ENCODE measurements around the gene MRPS6. TPM values are rescaled to one million over a fixed set of nuclear protein-coding genes. Genes with fewer than 3 reads are reported as not detected.

MRPS6 gene
- total and polyA plus RNA-seq, 2 of the 4 experiments (the other 2 are of a cell fraction) = 7.5 to 35.1 TPM

DNA sequence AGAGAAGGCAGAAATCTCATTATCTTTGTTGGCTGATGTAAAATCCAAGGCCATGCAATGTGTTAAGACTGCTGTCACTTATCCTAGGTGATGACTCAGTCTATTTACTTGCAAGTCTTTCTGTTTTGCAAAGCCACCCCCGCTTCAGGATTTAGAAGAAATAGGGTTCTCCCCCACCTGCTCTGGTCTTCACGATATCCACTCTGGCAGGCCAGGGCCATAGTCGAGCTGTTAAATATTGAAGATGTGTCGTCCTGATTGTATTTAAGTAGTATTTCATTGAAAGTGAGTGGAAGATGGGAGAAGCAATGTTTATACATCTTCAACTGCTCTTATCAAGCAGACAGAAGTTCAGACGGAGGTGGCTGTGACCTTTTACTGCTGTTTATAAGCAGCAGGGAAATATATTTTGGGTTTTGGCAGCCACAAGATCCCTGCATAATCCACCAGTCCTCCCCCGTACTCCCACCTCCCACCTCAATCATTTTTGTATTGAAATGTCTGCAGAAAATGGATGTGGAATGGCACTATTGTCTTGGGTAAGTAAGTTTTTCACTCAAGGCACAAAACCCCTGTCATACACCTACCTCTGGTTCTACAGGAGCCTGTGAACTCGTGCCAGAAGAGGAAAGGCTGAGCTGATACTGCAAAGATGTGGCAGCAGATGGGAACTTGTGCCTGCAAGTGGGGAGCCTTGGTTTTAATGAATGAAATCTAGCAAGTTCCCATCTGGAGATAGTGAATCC is 117.4 kb downstream of the MRPS6 start:
- no peaks in the 10 kb centered on the region for H3K9me1 ChIP-seq (ENCODE audit: insufficient read depth, low read length)
- no peak overlapping the region for H2AK5ac ChIP-seq (ENCODE audit: low read depth, low read length)
- no peak overlapping the region for H3K4me3 ChIP-seq (ENCODE audit: insufficient read depth, low read depth, low read length)
- no peak overlapping the region for H3K56ac ChIP-seq (ENCODE audit: extremely low read depth, insufficient read depth, low read length)
- TF ChIP-seq CEBPB (IDR thresholded peaks at IDR 0.05; ENCODE audit: low read depth, low read length) (no peak), RFX5 (IDR thresholded peaks at IDR 0.05; ENCODE audit: low read depth, low read length) (no peak), CHD1 (IDR thresholded peaks at IDR 0.05; ENCODE audit: low read depth, low read length) (no peak), FOS (IDR thresholded peaks at IDR 0.05; ENCODE audit: low read depth, low read length) (no peak), POLR2A (IDR thresholded peaks at IDR 0.05; ENCODE audit: low read depth, low read length) (no peak), MXI1 (IDR thresholded peaks at IDR 0.05; ENCODE audit: borderline replicate concordance, low read depth, low read length) (no peak), MAZ (IDR thresholded peaks at IDR 0.05; ENCODE audit: borderline replicate concordance, low read depth, low read length) (no peak), NFE2L2 (IDR thresholded peaks at IDR 0.05; ENCODE audit: low read depth, low read length) (no peak), BHLHE40 (IDR thresholded peaks at IDR 0.05; ENCODE audit: low read depth, low read length) (no peak), MAFK (IDR thresholded peaks at IDR 0.05; ENCODE audit: low read depth, low read length) (no peak), RCOR1 (IDR thresholded peaks at IDR 0.05; ENCODE audit: insufficient replicate concordance, low read length) (no peak), SMC3 (IDR thresholded peaks at IDR 0.05; ENCODE audit: low read depth, low read length) (no peak), RAD21 (IDR thresholded peaks at IDR 0.05; ENCODE audit: low read length) (no peak)
- TF ChIP-seq, protein P1, sequence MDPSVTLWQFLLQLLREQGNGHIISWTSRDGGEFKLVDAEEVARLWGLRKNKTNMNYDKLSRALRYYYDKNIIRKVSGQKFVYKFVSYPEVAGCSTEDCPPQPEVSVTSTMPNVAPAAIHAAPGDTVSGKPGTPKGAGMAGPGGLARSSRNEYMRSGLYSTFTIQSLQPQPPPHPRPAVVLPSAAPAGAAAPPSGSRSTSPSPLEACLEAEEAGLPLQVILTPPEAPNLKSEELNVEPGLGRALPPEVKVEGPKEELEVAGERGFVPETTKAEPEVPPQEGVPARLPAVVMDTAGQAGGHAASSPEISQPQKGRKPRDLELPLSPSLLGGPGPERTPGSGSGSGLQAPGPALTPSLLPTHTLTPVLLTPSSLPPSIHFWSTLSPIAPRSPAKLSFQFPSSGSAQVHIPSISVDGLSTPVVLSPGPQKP (IDR thresholded peaks at IDR 0.05; ENCODE audit: borderline replicate concordance, low read depth, low read length) = no peak
- TF ChIP-seq, protein P2, sequence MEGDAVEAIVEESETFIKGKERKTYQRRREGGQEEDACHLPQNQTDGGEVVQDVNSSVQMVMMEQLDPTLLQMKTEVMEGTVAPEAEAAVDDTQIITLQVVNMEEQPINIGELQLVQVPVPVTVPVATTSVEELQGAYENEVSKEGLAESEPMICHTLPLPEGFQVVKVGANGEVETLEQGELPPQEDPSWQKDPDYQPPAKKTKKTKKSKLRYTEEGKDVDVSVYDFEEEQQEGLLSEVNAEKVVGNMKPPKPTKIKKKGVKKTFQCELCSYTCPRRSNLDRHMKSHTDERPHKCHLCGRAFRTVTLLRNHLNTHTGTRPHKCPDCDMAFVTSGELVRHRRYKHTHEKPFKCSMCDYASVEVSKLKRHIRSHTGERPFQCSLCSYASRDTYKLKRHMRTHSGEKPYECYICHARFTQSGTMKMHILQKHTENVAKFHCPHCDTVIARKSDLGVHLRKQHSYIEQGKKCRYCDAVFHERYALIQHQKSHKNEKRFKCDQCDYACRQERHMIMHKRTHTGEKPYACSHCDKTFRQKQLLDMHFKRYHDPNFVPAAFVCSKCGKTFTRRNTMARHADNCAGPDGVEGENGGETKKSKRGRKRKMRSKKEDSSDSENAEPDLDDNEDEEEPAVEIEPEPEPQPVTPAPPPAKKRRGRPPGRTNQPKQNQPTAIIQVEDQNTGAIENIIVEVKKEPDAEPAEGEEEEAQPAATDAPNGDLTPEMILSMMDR (conservative IDR thresholded peaks at IDR 0.05; ENCODE audit: low read depth, low read length) = no peak
- TF ChIP-seq, protein P3, sequence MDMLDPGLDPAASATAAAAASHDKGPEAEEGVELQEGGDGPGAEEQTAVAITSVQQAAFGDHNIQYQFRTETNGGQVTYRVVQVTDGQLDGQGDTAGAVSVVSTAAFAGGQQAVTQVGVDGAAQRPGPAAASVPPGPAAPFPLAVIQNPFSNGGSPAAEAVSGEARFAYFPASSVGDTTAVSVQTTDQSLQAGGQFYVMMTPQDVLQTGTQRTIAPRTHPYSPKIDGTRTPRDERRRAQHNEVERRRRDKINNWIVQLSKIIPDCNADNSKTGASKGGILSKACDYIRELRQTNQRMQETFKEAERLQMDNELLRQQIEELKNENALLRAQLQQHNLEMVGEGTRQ (IDR thresholded peaks at IDR 0.05; ENCODE audit: low read depth, low read length) = no peak
- H3K36me3 ChIP-seq (ENCODE audit: control insufficient read depth, insufficient read depth, low read length) = no peaks in the 10 kb centered on the region
- no peak overlapping the region for H3K4ac ChIP-seq (ENCODE audit: low read depth, low read length)
- in situ Hi-C loops (cut with MboI; ENCODE audit: low sequenced_read_pairs) = no loop called here
- dilution Hi-C loops (cut with HindIII; ENCODE audit: low sequenced_read_pairs, unreplicated experiment) = no loop called here
- DNase-seq (no peak), ATAC-seq (ENCODE audit: low read depth) (no peak)
- intact Hi-C loops (cut with micrococcal nuclease) = no loop called here
- no peak overlapping the region for H2BK120ac ChIP-seq (ENCODE audit: low read depth, low read length)
- no peaks in the 10 kb centered on the region; the same call in none of the 2 replicates for H3K27me3 ChIP-seq (ENCODE audit: control insufficient read depth, insufficient read depth, low read length)
- no peak overlapping the region for H2AK9ac ChIP-seq (replicated peaks; ENCODE audit: low read depth, low read length, poor library complexity)
- H4K5ac ChIP-seq (ENCODE audit: low read depth, low read length) = no peak overlapping the region
- no peak overlapping the region for H3K4me2 ChIP-seq (ENCODE audit: low read depth, low read length)
- no peak overlapping the region for H3K14ac ChIP-seq (replicated peaks; ENCODE audit: low read depth, low read length)
- H3K27ac ChIP-seq (ENCODE audit: insufficient read depth, low read length) = no peak overlapping the region
- no peak overlapping the region for H3K9ac ChIP-seq (ENCODE audit: low read depth, low read length)
- no peak overlapping the region for H3K23ac ChIP-seq (ENCODE audit: low read depth, low read length)
- ChIA-PET POLR2A (ENCODE audit: unreplicated experiment) (no interaction called here), CTCF (no interaction called here)
- no peak overlapping the region for H2BK15ac ChIP-seq (ENCODE audit: low read depth, low read length)
- H4K20me1 ChIP-seq (ENCODE audit: insufficient read depth, low read length) = no peaks in the 10 kb centered on the region
- H2BK20ac ChIP-seq (ENCODE audit: low read depth, low read length) = no peak overlapping the region
- no peak overlapping the region for H4K91ac ChIP-seq (ENCODE audit: insufficient read depth, low read depth, low read length)
- no peak overlapping the region for H2AFZ ChIP-seq (replicated peaks; ENCODE audit: low read length, poor library complexity)
- no CpG with 5 or more reads among the region's 7 CpGs for WGBS, 2 experiments (ENCODE audit: extremely low coverage in 2 of 2, insufficient read length in 1 of 2)
- H3K79me1 ChIP-seq (ENCODE audit: low read depth in 1 of 2, low read length in 2 of 2) = no peaks in the 10 kb centered on the region
- BruUV-seq (replicated peaks) = no TSS peak
- H3K4me1 ChIP-seq (ENCODE audit: control insufficient read depth, insufficient read depth, low read length) = no peaks in the 10 kb centered on the region
- no peak overlapping the region for H2BK5ac ChIP-seq (ENCODE audit: low read depth, low read length, poor library complexity, severe bottlenecking)
- no peak overlapping the region for H3K18ac ChIP-seq (ENCODE audit: low read depth, low read length)
- no peak overlapping the region for H4K8ac ChIP-seq (ENCODE audit: low read depth in 2 of 2, low read length in 2 of 2)
- H3K9me3 ChIP-seq (ENCODE audit: control insufficient read depth, insufficient read depth, low read length) = no peaks in the 10 kb centered on the region
